T-helper 1 cell treated with Interleukin-12 subunit alpha and Interleukin-12 subunit beta and Interleukin-4 antibody, amounts not matched to agents 30 μg/mL and 1 μg/mL, for 36 hours (primary cell): Measurements from ENCODE around the gene GPR17.

Experiments used
- H3K27ac Mint-ChIP-seq: one replicate; pipeline ENCODE4 v1.8.0; 2021; ENCODE audit warnings: mild to moderate bottlenecking, mixed read lengths
- H3K27me3 Mint-ChIP-seq: one replicate; pipeline ENCODE4 v1.8.0; 2021; ENCODE audit warnings: low read depth, mixed read lengths
- H3K36me3 Mint-ChIP-seq: one replicate; pipeline ENCODE4 v1.8.0; 2021; ENCODE audit warnings: low read depth, mixed read lengths
- H3K4me1 Mint-ChIP-seq: one replicate; pipeline ENCODE4 v1.8.0; 2021; ENCODE audit warnings: low read depth, mixed read lengths
- H3K4me3 Mint-ChIP-seq: one replicate; pipeline ENCODE4 v1.8.0; 2021; ENCODE audit warnings: mild to moderate bottlenecking, moderate library complexity, mixed read lengths
- H3K9me3 Mint-ChIP-seq: one replicate; pipeline ENCODE4 v1.8.0; 2021; ENCODE audit warnings: mixed read lengths

The GPR17 gene

DNA sequence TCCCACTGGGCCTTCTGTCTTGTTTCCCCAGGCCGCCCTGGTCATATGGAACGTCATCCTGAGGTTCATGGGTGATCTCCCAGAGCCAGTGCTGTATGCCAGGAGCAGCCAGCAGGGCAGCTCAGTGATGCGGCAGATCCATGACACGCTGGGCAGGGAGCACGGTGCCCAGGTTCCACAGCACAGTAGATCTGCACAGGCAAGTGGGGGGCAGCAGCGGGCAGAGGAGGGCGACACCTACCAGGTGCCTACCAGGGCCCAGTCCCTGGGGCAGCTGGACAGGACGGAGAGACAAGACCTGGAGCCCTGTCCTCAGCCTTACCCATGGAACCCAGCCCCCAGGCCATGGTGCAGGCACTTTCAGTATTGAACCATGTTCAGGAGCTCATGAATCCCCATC lies 36.1 kb upstream of the GPR17 start:
- Mint-ChIP-seq H3K4me1 (no peaks in the 10 kb centered on the region), H3K9me3 (peaks cover 9% of the 10 kb centered on the region), H3K27ac (no peak overlapping the region), H3K36me3 (no peaks in the 10 kb centered on the region), H3K27me3 (peaks cover 6% of the 10 kb centered on the region), H3K4me3 (no peak overlapping the region)

DNA sequence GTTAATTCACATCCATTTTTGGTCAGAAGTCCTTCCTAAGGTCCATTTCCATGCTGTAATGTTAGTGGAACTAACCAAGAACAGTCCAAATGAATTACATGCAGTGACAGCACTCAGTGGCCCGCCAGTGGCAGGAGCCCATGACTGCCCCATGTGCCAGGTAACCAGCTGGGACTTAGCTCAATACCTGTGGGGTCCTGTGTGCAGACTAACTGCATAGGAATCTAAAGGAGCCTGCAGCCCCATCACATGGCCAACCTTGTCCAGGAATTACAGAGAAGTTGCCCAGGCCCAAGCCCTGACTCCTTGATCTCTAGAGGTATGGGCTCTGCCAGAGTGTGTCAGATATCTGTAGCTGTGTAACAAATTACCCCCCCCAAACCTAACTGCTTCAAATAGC lies 35.4 kb upstream of the GPR17 start:
- Mint-ChIP-seq H3K4me3 (no peak overlapping the region), H3K9me3 (peaks cover 9% of the 10 kb centered on the region), H3K4me1 (no peaks in the 10 kb centered on the region), H3K36me3 (no peaks in the 10 kb centered on the region), H3K27me3 (peaks cover 6% of the 10 kb centered on the region), H3K27ac (no peak overlapping the region)

DNA sequence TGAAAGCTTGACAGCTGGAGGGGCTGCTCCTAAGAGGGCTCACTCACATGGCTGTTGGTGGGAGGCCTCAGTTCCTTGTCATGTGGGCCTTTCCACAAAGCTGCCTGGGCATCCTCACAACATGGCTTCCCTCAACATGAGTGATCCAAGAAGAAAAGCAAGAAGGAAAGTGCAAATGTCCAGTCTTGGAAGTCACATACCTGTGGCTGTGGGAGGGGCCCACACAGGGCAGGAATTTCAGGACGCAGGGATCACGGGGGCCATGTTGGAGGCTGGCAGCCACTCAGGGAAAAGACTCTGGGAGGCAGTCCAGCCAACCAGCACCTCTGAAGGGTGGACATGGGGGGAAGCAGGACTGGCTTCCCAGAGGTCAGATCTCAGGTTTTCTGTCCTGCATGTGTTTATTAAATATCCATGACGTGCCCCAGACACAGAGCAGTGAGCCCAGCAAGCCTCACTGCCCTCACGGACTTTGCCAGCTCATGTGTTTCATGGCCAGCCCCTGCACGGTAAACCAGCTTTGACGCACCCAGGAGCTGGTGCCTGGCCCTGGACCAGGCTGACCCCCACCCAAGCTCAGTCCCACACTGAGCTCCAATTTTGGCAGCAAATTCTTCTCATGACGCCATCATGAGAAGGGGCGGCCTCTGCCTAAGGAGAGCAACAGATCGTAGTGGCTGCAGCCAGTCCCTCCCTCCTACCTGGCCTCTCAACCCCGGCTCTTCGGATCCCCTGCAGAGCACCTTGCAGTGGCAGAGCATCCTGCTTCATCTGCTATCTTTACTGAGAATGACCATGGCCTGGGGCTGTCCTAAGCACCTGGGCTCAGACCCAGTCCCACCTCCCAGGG lies 34.7 kb upstream of the GPR17 start:
- H3K9me3 Mint-ChIP-seq = peaks cover 9% of the 10 kb centered on the region

DNA sequence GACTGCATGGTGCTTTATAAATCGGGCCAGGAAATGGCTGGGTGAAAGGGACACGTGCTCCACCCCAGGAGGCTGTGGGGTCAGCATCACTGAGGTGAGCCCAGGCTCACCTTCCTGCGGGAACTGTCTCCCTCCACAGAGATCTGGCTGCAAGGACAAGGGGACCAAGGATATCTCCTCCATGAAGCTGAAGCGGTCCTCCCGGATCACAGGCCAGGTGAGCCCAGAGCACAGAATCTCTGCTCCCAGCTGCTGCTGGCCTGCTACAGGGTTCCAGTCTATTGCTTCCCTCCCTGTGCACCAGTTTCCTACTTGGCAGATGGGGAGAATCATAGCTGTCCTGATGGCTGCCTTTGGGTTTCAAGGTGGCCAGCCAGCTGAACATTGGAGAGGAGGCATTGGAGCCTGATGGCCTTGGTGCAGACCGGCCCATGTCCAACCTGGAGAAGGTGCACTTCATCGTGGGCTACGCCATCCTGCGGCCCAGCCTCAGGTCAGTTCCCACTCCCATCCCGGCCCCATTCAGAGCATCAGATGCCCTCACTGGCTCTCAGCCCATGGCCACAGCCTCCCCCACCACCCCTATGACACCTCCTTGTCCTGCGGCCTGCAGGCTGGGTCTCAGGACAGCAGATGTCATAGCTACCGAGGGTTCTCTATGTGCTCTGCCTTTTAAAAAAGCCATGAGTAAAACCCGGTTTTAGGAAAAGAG lies 33.7 kb upstream of the GPR17 start:
- peaks cover 23% of the 10 kb centered on the region for H3K27me3 Mint-ChIP-seq
- H3K4me1 Mint-ChIP-seq = peaks cover 8% of the 10 kb centered on the region
- H3K9me3 Mint-ChIP-seq = peaks cover 9% of the 10 kb centered on the region
- H3K4me3 Mint-ChIP-seq = no peak overlapping the region
- H3K36me3 Mint-ChIP-seq = peaks cover 1% of the 10 kb centered on the region
- H3K27ac Mint-ChIP-seq = no peak overlapping the region

More for the DNA sequence above, 34.7 kb upstream of the GPR17 start:
- no peak overlapping the region for H3K4me3 Mint-ChIP-seq
- H3K27me3 Mint-ChIP-seq = peaks cover 14% of the 10 kb centered on the region
- H3K27ac Mint-ChIP-seq = no peak overlapping the region
- H3K4me1 Mint-ChIP-seq = peaks cover 7% of the 10 kb centered on the region
- H3K36me3 Mint-ChIP-seq = peaks cover 1% of the 10 kb centered on the region

DNA sequence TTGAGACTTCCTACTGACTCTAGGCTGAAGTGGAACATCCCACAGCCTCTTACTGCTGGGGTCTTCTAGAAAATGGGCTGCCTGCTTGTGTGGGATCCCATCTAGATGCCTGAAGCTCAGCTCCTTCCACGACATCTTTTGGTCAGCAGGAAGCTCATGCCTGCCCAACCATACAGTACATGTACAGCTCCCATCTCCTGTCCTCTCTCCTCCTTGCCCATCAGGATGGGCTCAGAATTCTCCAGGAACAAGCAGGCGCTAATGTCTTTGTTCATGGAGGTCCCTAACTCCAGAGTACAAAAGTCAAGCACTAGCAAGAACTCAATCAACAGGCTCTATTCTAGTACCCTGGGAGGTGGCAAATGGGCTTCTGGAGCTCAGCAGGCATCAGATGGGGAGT lies 31.7 kb upstream of the GPR17 start:
- peaks cover 28% of the 10 kb centered on the region for H3K27me3 Mint-ChIP-seq
- H3K4me3 Mint-ChIP-seq = no peak overlapping the region
- H3K36me3 Mint-ChIP-seq = peaks cover 1% of the 10 kb centered on the region
- H3K27ac Mint-ChIP-seq = no peak overlapping the region
- peaks cover 10% of the 10 kb centered on the region for H3K4me1 Mint-ChIP-seq
- peaks cover 9% of the 10 kb centered on the region for H3K9me3 Mint-ChIP-seq

DNA sequence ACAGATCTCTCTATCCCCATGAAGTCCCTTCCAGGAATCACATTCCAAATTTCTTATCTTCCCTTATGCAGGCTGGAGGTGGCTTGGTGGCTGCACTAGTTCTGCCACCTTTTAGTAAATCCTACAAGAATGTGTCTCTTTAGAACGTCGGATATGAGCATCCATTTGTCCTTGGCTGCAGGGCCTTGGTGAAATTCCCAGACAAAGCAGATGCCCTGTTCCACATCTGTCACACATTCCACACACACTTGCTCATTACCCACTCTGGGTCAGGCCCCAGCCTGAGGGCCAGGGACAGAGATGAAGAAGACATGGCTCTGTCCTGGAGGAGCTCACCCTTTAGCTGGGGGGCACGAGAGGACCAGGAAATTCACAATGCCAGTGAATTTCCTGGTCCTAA lies 31.2 kb upstream of the GPR17 start:
- no peak overlapping the region for H3K27ac Mint-ChIP-seq
- H3K36me3 Mint-ChIP-seq = peaks cover 1% of the 10 kb centered on the region
- peaks cover 10% of the 10 kb centered on the region for H3K4me1 Mint-ChIP-seq
- H3K27me3 Mint-ChIP-seq = peaks cover 28% of the 10 kb centered on the region
- no peak overlapping the region for H3K4me3 Mint-ChIP-seq
- peaks cover 9% of the 10 kb centered on the region for H3K9me3 Mint-ChIP-seq

DNA sequence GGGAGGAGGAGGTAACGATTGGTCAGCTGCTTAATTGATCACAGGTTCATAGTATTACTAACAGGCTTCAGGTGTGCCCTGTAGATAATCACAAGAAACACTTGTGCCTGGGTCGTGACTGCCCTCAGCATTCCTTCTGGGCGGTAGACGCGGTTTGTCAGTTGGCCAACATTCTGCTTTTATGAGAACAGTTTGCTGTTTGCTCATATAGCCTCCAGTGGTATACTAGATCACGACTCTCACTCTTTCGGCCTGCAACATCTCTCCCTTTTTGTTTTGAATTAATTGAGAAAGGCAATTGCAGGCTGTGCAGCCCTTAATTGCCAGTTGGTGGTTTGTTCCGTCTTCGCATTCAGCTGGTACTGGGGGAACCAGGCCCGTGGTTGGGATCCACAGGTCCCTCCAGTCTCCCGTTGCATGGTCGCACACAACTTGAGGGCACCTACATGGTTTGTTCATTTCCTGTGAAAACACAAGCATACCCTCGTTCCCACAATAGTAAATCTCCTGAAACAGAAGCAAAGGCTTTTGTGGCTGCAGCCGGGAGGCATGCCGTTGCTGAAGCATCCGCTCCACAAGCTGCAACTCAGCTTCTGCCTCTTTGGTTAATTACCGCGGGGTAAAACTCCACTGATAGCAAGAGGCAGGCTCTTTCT lies 30.3 kb upstream of the GPR17 start:
- Mint-ChIP-seq H3K4me1 (peaks cover 10% of the 10 kb centered on the region), H3K4me3 (no peak overlapping the region), H3K9me3 (peaks cover 9% of the 10 kb centered on the region), H3K27ac (peak overlapping the region; percentile 45), H3K36me3 (peaks cover 1% of the 10 kb centered on the region), H3K27me3 (peaks cover 28% of the 10 kb centered on the region)

DNA sequence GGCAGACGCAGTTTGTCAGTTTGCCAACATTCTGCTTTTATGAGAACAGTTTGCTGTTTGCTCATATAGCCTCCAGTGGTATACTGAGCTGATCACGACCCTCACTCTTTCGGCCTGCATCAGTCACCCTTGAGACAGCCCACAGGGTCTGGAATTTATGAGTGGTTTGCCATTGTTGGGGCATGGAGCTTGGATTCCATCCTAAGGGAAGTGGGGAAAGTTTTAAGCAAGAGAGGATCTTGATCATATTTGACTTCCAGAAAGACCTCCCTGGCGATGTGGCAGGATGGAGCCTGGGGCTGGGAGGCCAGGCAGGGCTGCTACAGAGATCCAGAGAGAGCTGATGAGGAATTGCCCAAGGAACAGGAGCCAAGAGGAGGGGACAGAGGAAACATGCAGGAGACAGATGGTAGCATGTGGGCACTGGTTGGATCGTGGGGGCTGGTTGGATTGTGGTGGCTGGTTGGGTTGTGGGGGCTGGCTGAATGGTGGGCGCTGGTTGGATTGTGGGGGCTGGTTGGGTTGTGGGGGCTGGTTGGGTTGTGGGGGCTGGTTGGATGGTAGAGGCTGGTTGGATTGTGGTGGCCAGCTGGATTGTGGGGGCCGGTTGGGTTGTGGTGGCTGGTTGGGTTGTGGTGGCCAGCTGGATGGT lies 27.3 kb upstream of the GPR17 start:
- Mint-ChIP-seq H3K4me1 (peaks cover 10% of the 10 kb centered on the region), H3K27ac (no peak overlapping the region), H3K9me3 (peaks cover 4% of the 10 kb centered on the region), H3K27me3 (peaks cover 26% of the 10 kb centered on the region), H3K36me3 (peaks cover 1% of the 10 kb centered on the region), H3K4me3 (no peak overlapping the region)

DNA sequence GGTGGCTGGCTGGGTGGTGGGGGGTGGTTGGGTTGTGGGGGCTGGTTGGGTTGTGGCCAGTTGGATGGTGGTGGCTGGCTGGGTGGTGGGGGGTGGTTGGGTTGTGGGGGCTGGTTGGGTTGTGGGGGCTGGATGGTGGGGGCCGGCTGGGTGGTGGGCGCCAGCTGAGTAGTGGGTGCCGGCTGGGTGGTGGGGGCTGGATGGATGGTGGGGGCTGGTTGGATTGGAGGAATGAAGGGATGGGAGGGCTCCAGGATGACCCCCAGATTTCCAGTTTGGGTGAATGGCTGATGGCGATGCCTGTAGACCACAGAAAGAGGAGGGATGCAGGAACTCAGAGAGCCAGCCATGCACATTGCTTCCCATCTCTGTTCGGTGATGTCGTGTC lies 26.8 kb upstream of the GPR17 start:
- no peak overlapping the region for H3K4me3 Mint-ChIP-seq
- no peak overlapping the region for H3K27ac Mint-ChIP-seq

DNA sequence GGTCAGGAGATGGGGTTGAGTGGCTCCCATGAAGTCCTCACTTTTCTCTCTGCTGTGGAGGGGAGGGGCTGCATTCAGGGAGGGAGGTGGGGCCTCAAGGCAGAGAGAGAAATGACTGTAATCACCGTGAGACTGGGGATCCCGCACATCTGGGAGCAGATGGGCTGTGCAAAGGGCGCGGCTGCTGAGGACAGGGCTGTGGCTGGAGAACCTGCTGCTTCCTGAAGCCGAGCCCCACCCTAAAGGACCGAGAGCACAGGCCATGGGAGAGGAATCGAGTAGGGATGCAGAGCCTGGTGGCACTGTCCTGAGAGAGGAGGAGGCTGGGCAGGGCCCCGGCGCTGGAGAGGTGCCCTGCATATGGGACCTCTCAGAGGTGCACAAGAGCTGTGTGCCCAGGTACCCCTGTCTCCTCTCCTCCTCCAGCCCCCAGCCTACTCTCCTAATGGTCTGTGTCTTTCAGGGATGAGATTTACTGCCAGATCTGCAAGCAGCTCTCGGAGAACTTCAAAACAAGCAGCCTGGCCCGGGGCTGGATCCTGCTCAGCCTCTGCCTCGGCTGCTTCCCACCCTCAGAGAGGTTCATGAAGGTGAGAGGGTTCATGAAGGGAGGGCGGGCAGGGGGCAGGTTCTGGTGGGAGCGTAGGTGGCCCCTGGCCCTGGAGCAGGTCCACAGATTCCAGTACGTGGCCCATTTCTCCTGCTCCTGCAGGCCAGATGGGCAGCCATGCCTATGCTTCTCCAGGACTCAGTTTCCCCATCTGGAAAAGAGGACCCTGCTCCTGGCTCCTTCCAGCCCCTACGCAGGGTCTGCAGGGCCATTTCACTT lies 25.9 kb upstream of the GPR17 start:
- no peak overlapping the region for H3K27ac Mint-ChIP-seq
- peaks cover 22% of the 10 kb centered on the region for H3K27me3 Mint-ChIP-seq
- peaks cover 10% of the 10 kb centered on the region for H3K4me1 Mint-ChIP-seq
- H3K4me3 Mint-ChIP-seq = no peak overlapping the region
- H3K36me3 Mint-ChIP-seq = peaks cover 1% of the 10 kb centered on the region
- no peaks in the 10 kb centered on the region for H3K9me3 Mint-ChIP-seq

More for the DNA sequence above, 26.8 kb upstream of the GPR17 start:
- no peaks in the 10 kb centered on the region for H3K9me3 Mint-ChIP-seq
- H3K36me3 Mint-ChIP-seq = peaks cover 1% of the 10 kb centered on the region
- peaks cover 22% of the 10 kb centered on the region for H3K27me3 Mint-ChIP-seq
- peaks cover 10% of the 10 kb centered on the region for H3K4me1 Mint-ChIP-seq

DNA sequence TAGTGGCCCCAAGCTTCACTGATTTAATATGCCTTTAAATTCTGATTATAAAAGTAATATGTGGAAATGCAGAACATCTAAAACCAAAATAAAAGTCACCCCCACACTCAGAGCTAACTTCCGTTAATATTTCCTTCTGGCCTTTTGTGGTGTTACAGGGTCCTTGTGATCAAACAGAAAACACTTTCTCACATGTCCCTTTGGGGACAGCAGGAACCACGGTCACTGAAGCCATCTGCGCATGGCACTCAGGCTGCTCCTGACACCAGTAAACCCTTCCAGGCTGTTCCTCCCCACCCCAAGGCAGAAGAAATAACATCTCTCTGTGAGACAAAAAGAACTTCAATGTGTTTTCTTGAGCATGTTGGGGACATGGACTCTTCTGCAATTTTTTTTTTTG lies 25.1 kb upstream of the GPR17 start:
- Mint-ChIP-seq H3K27ac (no peak overlapping the region), H3K4me1 (peaks cover 7% of the 10 kb centered on the region), H3K4me3 (no peak overlapping the region), H3K27me3 (peaks cover 18% of the 10 kb centered on the region), H3K9me3 (no peaks in the 10 kb centered on the region), H3K36me3 (peaks cover 1% of the 10 kb centered on the region)

DNA sequence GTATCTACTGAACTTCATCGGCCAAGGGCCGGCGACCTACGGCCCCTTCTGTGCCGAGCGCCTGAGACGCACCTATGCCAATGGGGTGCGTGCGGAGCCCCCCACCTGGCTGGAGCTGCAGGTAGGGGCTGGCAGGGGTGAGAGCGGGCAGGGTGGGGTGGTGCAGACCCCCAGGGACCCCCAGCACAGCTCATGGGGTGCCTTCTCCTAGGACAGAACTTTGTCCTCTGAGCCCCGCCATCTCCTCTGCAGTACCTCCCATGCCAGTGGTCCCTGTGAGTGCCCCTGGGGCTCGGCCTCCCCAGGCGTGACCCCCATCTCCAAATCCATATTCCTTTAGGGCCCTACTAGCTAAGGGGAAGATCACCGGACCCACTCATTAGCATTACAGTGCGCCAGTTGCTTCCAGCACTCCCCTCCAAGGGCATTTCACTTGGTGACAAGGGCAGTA lies 23.9 kb upstream of the GPR17 start:
- no peaks in the 10 kb centered on the region for H3K9me3 Mint-ChIP-seq
- no peaks in the 10 kb centered on the region for H3K36me3 Mint-ChIP-seq
- H3K4me1 Mint-ChIP-seq = peaks cover 2% of the 10 kb centered on the region
- H3K27ac Mint-ChIP-seq = no peak overlapping the region
- no peak overlapping the region for H3K4me3 Mint-ChIP-seq
- peaks cover 7% of the 10 kb centered on the region for H3K27me3 Mint-ChIP-seq

DNA sequence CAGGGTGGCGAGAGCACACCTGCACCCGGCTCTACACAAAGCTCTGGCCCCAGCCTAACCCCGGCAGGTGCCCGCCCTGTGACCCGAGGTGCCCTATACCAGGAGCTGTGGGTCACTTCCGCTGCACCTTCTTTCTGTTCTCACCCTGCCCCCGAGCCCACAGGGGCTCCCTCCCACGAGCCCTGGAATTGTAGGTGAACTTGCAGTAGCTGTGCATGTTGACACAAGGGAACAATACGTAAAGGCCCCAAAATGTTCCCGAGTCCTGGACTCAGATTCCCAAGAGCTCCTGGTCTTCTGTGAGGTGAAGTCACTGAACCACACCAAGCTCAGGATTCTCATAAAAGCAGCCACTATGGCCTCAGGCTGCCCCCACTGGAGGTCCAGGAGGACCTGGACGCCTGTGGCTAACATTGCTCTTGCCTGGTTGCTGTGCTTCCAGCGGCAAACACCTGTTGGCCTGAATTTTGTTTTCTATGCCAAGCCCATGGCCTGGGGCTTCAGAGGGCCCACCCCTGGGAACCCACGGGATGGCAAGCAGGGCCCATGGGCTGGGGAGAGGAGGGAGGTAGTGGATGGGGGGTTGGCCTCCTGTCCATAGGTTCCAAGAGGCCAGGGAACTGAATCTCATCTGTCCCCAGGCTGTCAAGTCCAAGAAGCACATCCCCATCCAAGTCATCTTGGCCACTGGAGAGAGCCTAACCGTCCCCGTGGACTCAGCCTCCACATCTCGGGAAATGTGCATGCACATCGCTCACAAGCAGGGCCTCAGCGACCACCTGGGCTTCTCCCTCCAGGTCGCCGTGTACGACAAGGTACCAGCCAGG lies 23.2 kb upstream of the GPR17 start:
- H3K4me1 Mint-ChIP-seq = peaks cover 2% of the 10 kb centered on the region
- no peak overlapping the region for H3K4me3 Mint-ChIP-seq
- H3K27me3 Mint-ChIP-seq = peaks cover 3% of the 10 kb centered on the region
- H3K27ac Mint-ChIP-seq = no peak overlapping the region
- no peaks in the 10 kb centered on the region for H3K36me3 Mint-ChIP-seq
- no peaks in the 10 kb centered on the region for H3K9me3 Mint-ChIP-seq
